ENCODE measurements around the gene GTSE1. TPM values are rescaled to one million over a fixed set of nuclear protein-coding genes. Genes with fewer than 3 reads are reported as not detected.

GTSE1 gene
- polyA plus RNA-seq, 3 donors: 0.04 TPM; not detected in 2

DNA sequence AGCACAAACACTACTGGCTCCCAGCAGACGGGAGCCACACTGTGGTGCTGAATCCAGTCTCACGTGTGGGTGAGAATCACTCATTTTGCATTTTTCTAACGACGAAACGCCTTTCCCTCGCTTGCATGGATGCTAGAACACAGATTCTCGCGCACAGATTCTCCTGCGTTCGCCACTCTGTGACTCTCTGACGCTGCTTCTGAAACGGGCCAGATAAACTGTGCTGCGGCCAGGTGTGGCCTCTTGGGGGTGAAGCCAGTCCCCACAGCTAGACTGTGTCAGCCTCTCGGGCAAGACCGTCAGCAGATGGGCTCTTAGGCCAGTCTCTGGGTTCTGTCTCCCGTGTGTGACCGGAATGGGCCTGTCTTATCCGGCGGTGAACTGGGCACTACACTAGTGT lies 83.4 kb downstream of the GTSE1 start:
- H3K27ac Mint-ChIP-seq: no peak overlapping the region
- no peaks in the 10 kb centered on the region for H3K79me2 ChIP-seq (ENCODE audit: insufficient read depth, low read length)
- H2AFZ ChIP-seq (ENCODE audit: insufficient read depth, low read depth, low read length, poor library complexity, severe bottlenecking): no peak overlapping the region
- no peaks in the 10 kb centered on the region for H3K4me1 Mint-ChIP-seq
- no peak overlapping the region for H3K4me3 ChIP-seq (replicated peaks in 1 of 3; ENCODE audit: low read depth in 2 of 3, low read length in 3 of 3)
- no peaks in the 10 kb centered on the region for H4K20me1 ChIP-seq (ENCODE audit: insufficient read depth, low read length)
- WGBS (ENCODE audit: insufficient coverage): 94% methylated on average over 19 of the region's 19 CpGs
- H3K27me3 Mint-ChIP-seq (ENCODE audit: low read depth in 3 of 3): peaks cover 2 to 8% (median 6%) of the 10 kb centered on the region in 3 donors
- no peak overlapping the region for H3K27ac ChIP-seq (ENCODE audit: low read depth in 1 of 2, low read length in 2 of 2)
- H3K4me3 Mint-ChIP-seq: peak overlapping the region in 1 of 2 donors; percentile 27
- H3K9me3 Mint-ChIP-seq: peaks cover 10 to 23% (median 21%) of the 10 kb centered on the region in 7 donors
- no peaks in the 10 kb centered on the region for H3K36me3 ChIP-seq (replicated peaks in 1 of 2; ENCODE audit: control insufficient read depth in 1 of 2, insufficient read depth in 2 of 2, low read length in 2 of 2)
- H3K4me2 ChIP-seq (replicated peaks; ENCODE audit: extremely low read depth, low read length, poor library complexity, severe bottlenecking): no peak overlapping the region
- intact Hi-C loops (cut with micrococcal nuclease): no loop called here
- peaks cover 0 to 17% of the 10 kb centered on the region in 2 donors for H3K9me3 ChIP-seq (replicated peaks in 1 of 2; ENCODE audit: control insufficient read depth in 1 of 2, insufficient read depth in 1 of 2, low read length in 2 of 2)
- no peak for DNase-seq
- TF ChIP-seq, protein P1, sequence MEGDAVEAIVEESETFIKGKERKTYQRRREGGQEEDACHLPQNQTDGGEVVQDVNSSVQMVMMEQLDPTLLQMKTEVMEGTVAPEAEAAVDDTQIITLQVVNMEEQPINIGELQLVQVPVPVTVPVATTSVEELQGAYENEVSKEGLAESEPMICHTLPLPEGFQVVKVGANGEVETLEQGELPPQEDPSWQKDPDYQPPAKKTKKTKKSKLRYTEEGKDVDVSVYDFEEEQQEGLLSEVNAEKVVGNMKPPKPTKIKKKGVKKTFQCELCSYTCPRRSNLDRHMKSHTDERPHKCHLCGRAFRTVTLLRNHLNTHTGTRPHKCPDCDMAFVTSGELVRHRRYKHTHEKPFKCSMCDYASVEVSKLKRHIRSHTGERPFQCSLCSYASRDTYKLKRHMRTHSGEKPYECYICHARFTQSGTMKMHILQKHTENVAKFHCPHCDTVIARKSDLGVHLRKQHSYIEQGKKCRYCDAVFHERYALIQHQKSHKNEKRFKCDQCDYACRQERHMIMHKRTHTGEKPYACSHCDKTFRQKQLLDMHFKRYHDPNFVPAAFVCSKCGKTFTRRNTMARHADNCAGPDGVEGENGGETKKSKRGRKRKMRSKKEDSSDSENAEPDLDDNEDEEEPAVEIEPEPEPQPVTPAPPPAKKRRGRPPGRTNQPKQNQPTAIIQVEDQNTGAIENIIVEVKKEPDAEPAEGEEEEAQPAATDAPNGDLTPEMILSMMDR (IDR thresholded peaks at IDR 0.05): no peak
- peaks cover 0 to 4% of the 10 kb centered on the region in 2 donors for H3K36me3 Mint-ChIP-seq
- no peaks in the 10 kb centered on the region for H3K27me3 ChIP-seq (ENCODE audit: control insufficient read depth in 2 of 2, insufficient read depth in 2 of 2, low read length in 2 of 2)
- no peak overlapping the region for H3K9ac ChIP-seq (ENCODE audit: insufficient read depth, low read length, poor library complexity, severe bottlenecking)
- no peaks in the 10 kb centered on the region for H3K4me1 ChIP-seq (ENCODE audit: control insufficient read depth in 1 of 2, insufficient read depth in 2 of 2, low read length in 2 of 2)

Other genes with a start within 250 kb of the GTSE1 start
- 1 to 10 TPM; 3.7 to 6.3 (median 4.9) TPM for gene PPARA, start 146.3 kb upstream of the GTSE1 start, polyA plus RNA-seq
- gene CDPF1, start 46.6 kb upstream of the GTSE1 start, polyA plus RNA-seq: 1 to 10 TPM; 8.3 to 8.4 (median 8.3) TPM
- gene PKDREJ, start 33.5 kb upstream of the GTSE1 start, polyA plus RNA-seq: not detected
- gene TTC38, start 28.9 kb upstream of the GTSE1 start, polyA plus RNA-seq: 10 to 100 TPM; 14.7 to 22.5 (median 17.0) TPM
- gene TRMU, start 38.8 kb downstream of the GTSE1 start, polyA plus RNA-seq: 10 to 100 TPM in 1 of 3 donors, 1 to 10 TPM in 2; 4.7 to 32.9 (median 5.6) TPM
- under 1 TPM in 1 of 3 donors, not detected in 2; 0.16 TPM for gene CELSR1, start 240.8 kb downstream of the GTSE1 start, polyA plus RNA-seq